Activated CD4-positive, alpha-beta T cell treated with anti-CD3 and anti-CD28 coated beads, Interleukin-2, Interleukin-4, amounts not matched to agents 100 ng/mL and 50 ng/mL, durations not matched to agents 16 hours and 8 hours (primary cell): Measurements from ENCODE around the gene ATRN.

Experiments
- DNase-seq: peaks from one replicate; pipeline ENCODE4 v3.0.0-alpha.2; 2020; ENCODE audit warnings: low spot score

ATRN gene

GRCh38 chr20:3677733-3678132 lies 206.9 kb downstream of the ATRN start:
- no peak for DNase-seq

DNA sequence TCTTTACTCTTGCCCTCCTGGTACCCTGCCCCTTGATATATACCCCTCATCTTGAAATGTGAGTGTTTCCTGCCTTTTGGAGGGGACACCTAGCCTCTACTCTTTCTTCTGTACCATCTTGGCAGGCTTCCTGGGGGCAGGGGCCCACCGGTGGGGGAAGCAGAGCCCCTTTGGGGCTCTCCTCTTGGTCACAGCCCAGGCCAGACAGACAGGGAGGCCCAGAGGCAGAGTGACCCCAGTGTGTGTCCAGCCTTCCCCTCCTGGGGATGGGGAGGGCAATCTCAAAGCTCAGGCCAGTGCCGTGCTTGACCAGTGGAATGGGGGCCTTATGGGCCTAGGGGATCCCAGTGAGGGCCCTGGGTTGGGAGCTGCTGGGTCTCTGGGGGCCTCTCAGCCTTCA lies 207.4 kb downstream of the ATRN start:
- DNase-seq: no peak

- DNase-seq: no peak
Measured at GRCh38 chr20:3678856-3679720, 208.3 kb downstream of the ATRN start.

GRCh38 chr20:3679749-3680700 lies 209.2 kb downstream of the ATRN start:
- DNase-seq: no peak

DNA sequence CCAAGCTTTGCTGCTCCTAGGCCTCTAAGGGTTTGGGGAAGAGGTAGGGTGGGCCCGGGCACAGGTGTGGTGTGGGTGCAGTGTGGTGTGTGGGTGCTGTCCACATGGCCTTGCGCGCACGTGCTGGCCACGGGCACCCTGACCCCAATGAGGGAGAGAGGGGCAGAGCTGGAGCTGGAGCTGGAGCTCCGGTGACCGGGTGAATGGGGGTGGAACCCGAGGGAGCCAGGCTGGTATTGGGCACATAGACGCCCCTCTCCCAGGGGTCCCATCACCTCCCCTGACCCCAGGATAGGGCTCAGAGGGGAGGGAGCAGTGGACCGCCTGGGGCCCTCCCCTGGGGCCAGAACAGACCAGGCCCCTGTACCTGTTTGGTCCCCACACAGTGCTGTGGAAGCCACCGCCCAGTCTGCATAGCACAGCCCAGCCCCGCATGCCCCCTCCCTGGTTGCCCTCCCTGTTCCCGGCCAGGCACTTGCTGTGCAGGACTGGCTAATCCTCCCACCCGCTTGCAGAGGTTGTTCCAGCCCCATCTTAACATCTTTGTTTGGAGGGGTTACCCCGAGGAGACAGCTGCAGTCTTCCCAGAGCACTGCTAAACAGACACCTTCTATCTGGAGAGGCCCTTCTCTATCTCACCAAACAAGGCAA lies 210.0 kb downstream of the ATRN start:
- no peak for DNase-seq

- no peak for DNase-seq
Measured at GRCh38 chr20:3681352-3681930, 210.6 kb downstream of the ATRN start.

DNA sequence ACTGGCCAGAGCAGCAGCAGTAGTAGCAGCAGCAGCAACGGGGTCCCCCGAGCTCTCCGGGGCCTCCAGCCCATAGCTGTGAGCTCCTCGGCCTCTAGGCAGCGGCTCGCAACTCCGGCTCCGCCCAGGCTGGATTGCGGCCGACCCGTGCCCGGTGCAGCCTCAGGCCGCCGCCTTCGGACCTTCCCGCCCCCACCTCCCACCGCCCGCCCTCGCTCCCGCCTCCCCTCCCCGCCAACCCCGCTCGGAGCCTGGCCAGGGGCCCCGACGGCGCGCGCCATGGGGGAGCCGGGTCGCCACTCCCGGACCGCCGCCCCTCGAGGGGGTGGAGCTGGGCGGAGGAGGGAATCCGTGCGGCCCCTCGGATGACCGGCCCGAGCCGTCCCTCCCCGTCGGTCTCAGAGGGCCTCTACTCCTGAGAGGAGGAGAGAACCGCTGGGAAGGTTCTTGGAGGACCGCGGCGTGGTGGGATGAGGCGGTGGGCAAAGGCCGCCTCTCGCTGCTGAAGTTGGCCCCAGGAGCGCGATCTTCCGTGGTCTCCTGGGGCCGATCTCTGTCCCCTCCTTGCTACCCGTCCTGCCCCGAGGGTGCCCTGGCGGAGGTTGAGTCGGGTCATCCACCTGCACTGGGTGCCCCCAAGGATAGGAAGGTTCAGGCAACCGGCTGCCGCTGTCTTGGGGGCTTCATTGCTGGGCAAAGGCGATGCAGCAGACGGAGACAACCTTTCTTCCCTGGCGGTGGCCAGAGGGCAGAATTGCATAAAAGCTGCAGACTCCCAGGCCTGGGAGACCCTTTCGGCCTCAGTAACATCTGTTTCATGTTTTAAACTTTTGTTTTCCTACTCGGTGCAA lies 211.3 kb downstream of the ATRN start, which contains the start of gene ADAM33:
TSS of gene ADAM33 (minus strand) at position 80 of the 851 bp plus-strand sequence. CDS start at position 74, 6 bp downstream.
- DNase-seq: no peak

DNA sequence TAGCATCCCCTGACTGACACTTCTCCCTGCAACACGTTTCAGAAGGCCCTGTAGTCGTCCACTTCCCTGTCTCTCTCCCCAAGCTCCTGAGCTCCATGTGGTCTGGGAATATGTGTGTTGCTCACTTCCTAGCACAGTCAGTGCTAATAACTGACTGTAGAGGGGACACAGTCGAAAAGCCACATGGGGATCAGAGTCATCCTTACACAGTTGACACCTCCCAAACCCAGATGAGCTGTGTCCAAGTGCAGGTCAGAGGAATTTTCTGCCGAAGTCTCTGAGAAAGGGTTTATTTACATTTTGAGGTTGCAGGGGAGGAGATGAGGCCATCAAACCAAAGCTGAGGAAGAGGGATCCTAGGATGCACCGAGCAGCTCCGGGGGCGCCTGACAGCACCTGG lies 214.5 kb downstream of the ATRN start:
- DNase-seq: no peak

DNA sequence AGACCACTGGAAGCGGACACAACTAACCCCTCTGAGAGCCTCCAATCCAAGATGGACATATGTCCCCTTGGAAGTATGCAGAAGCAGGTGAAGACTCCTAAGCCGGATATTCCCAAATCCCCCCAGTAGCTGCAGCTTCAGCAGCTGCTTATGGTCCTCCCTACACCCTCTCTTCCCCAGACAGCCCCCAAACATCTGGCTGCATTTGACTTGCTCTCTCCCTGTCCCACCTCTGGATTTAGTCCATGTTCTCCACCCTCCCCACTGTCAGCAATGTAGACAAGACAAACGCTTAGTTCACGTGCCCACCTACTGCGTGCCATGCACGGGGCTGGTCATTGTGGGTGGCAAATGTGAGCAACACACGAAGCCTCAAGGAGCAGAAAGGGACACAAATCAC lies 215.6 kb downstream of the ATRN start:
- no peak for DNase-seq

DNA sequence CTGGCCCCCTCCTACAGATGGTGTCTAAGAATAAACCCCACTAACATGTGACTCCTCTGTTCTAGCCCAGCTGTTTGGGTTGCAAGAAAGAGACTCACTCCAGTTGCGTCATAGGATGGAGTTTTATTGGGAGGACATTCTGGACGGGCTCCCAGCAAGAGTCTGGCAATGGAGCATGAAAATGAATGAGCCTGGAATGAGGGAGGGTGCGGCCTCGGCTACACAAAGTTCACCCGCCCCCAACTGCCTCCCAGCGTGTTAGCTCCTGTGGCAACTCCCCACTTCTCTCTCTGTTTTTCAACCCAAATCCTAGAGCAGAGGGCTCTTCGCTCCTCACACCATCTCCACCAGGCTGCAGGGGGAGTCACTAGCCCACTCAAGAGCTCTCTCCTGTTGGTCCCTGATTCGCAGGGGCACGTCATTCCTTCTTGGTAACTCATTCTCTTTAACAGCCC lies 216.1 kb downstream of the ATRN start:
- no peak for DNase-seq

DNA sequence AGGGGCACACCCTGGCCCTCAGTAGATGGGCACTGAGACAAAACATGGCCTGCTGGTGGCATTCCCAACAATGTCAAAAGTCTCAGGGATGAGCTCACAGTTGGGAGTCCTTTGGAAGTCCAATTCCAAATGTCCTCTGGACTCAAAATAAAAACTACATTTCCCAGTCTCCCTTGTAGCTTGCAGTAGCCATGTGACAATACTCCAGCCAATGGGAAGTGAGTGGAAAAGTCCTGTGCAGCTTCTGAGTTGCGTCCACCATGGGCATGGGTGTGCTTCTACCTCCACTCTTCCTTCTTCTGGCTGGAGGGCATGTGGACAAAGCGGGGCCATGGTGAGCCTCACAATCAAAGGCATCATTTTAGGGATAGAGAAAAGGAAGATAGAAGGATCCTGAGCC lies 216.8 kb downstream of the ATRN start:
- no peak for DNase-seq

GRCh38 chr20:3689978-3690377 lies 219.2 kb downstream of the ATRN start:
- no peak for DNase-seq

DNA sequence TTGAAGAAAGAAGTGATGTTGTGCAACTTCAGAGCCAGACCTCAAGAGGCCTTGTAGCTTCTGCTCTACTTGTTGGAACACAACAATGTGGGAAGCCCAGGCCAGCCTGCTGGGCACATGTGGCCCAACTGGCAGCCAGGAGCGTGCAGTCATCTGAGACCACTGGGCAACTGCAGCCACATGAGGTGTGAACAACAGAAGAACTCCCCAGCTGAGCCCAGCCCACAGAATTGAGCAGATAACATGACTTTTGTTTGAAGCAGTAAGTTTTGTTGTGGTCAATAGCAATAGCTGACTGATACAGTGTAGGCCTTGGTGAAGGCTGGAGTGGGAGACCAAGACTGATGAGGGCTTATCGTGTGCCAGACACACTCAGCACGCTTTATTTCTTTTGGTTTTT lies 219.6 kb downstream of the ATRN start:
- no peak for DNase-seq

- no peak for DNase-seq
Measured at GRCh38 chr20:3691306-3691705, 220.5 kb downstream of the ATRN start.

DNA sequence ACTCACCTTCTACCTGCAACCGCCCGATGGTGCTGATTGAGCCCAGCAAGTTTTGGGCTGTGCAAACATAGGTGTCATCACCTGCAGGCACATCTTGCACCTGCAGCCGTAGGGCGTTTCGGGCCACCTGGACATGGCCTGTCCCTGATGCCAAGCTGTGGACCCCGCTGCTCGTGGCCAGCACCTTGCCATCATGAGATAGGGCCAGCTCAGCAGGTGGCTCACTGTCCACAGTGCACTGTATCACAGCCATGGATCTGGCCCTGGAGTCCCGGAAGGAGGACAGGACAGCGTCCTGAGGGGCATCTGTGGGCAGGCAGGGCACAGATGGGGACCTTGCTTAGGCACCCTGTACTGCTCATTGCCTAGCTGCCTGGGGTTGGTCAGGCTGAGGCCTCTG lies 221.1 kb downstream of the ATRN start:
- no peak for DNase-seq

- DNase-seq: no peak
Measured at GRCh38 chr20:3692706-3693294, 222.0 kb downstream of the ATRN start.

DNA sequence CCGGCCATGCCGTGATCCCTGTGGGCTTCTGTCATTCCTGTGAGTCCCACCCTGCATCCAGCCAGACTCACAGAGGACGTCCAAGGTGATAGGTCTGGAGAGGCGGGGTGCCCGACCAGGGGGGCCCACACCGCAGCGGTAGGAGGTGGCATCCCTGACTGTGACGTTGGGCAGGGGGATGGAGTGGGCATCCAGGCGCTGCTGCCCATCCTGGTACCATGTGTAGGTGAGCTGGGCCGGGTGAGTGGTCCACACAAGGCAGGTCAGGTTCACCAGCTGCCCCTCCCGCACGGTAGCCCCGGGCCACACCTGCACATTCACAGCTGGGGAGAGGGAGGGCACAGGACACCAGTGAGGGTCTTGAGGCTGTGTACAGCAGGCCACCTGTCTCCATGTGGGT lies 222.6 kb downstream of the ATRN start:
- DNase-seq: no peak

- no peak for DNase-seq
Measured at GRCh38 chr20:3694864-3695263, 224.0 kb downstream of the ATRN start.

- peak; percentile 21 for DNase-seq
Measured at GRCh38 chr20:3696200-3696599, 225.4 kb downstream of the ATRN start.

DNA sequence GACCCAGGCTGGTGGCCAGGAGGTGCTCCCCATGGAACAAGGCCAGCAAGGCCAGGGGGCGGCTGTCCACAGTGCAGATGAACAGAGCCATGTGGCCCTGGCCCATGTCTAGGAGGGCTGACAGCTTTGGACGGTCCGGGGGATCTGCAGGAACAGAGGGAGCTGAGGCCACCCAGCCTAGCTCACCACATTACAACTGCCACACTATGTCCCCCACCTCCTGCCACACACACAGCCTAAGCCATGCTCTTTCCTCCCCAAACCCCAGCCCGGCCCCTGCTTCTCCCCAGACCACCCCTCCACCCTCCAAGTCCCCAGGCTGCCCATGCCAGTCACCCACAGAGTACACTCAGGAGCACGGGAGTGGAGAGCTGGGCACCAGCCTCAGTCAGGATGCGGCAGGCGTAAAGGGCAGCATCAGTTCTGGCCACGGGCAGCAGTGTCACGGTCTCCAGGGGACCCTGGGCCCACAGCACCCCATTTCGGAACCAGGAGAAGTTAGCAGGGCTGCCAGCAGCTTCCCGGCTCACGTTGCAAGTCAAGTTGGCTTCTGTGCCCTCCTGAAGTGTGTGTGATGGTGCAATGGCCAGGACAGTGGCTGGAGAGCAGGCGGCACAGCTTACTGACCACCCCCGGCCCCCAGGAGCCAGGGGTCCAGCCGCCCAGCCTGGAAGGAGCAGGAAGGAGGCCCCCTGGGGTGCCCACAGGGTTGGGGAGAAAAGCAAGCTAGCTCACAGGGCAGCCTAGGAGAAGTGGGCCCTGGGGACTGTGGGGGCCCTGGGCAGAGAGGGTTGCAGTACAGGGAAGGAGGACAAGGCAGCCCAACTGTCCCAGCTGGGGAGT lies 226.1 kb downstream of the ATRN start:
- no peak for DNase-seq
